Upper lobe of right lung (tissue), 1 donor: ENCODE measurements around the gene EFCAB13. TPM values are rescaled to one million over a fixed set of nuclear protein-coding genes. Genes with fewer than 3 reads are reported as not detected.

ENCODE experiments used
- ATAC-seq: fragments of 200-7000 bp; cut with Tn5 transposase; one replicate; pipeline ENCODE4 v1.9.1; 2020; ENCODE audit warnings: mild to moderate bottlenecking, moderate library complexity
- DNase-seq: peaks from one replicate; pipeline ENCODE4 v3.0.0-alpha.2; 2020
- H3K27ac ChIP-seq: fragments of 200-600 bp; one replicate; pipeline ENCODE4 v1.8.0; 2022
- H3K27me3 ChIP-seq: fragments of 200-600 bp; one replicate; pipeline ENCODE4 v1.8.0; 2022; ENCODE audit warnings: mild to moderate bottlenecking
- H3K36me3 ChIP-seq: fragments of 200-600 bp; one replicate; pipeline ENCODE4 v1.8.0; 2022
- H3K4me1 ChIP-seq: fragments of 200-600 bp; one replicate; pipeline ENCODE4 v1.8.0; 2022
- H3K4me3 ChIP-seq: fragments of 200-600 bp; one replicate; pipeline ENCODE4 v1.8.0; 2022; ENCODE audit warnings: mild to moderate bottlenecking
- H3K9me3 ChIP-seq: fragments of 200-600 bp; one replicate; pipeline ENCODE4 v1.8.0; 2022
- intact Hi-C: fragments of 100-400 bp; cut with DNase I; formaldehyde crosslinking; loops from one replicate; pipeline ENCODE4 v1.11.0; 2022
- total RNA-seq: library from RNA; stranded (reverse); fragmentation: NEBNext Ultra II Directional; extraction: Animal tissue kit (Norgen Biotek cat#: 25700); gene quantifications from one replicate; pipeline ENCODE4 v1.2.1, GENCODE V29; 2021
- TF ChIP-seq, protein P1 (sequence below): fragments of 200-600 bp; IDR thresholded peaks from one replicate; pipeline ENCODE4 v1.8.0; 2022; ENCODE audit warnings: antibody characterized with exemption
- donor health status: DM: no; HTN: yes; CAD: no; lungs with severe emphysema.

The EFCAB13 gene
- total RNA-seq, 1 donor from 2014 or later: 11.8 TPM

DNA sequence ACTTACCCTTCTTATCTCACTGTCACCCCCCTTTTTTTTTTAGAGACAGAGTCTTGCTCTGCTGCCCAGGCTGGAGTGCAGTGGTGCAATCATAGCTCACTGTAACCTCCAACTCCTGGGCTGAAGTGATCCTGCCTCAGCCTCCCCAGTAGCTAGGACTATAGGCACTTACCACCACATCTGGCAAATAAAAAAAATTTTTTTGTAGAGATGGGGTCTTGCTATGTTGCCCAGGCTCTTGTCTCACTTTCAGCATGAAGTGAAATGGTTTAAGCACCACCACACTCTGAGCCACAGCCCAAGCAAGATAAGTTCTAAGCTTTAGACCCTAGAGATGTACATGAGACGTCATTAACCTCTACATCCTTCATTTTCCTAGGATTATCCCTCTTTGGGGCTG is 34.5 kb upstream of the EFCAB13 start:
- no peak for ATAC-seq
- Histone ChIP-seq H3K36me3 (no peaks in the 10 kb centered on the region), H3K9me3 (no peaks in the 10 kb centered on the region), H3K4me3 (no peak overlapping the region), H3K27me3 (no peaks in the 10 kb centered on the region), H3K27ac (no peak overlapping the region), H3K4me1 (no peaks in the 10 kb centered on the region)
- intact Hi-C loops: no loop called here
- DNase-seq: no peak
- TF ChIP-seq, protein P1, sequence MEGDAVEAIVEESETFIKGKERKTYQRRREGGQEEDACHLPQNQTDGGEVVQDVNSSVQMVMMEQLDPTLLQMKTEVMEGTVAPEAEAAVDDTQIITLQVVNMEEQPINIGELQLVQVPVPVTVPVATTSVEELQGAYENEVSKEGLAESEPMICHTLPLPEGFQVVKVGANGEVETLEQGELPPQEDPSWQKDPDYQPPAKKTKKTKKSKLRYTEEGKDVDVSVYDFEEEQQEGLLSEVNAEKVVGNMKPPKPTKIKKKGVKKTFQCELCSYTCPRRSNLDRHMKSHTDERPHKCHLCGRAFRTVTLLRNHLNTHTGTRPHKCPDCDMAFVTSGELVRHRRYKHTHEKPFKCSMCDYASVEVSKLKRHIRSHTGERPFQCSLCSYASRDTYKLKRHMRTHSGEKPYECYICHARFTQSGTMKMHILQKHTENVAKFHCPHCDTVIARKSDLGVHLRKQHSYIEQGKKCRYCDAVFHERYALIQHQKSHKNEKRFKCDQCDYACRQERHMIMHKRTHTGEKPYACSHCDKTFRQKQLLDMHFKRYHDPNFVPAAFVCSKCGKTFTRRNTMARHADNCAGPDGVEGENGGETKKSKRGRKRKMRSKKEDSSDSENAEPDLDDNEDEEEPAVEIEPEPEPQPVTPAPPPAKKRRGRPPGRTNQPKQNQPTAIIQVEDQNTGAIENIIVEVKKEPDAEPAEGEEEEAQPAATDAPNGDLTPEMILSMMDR: no peak

DNA sequence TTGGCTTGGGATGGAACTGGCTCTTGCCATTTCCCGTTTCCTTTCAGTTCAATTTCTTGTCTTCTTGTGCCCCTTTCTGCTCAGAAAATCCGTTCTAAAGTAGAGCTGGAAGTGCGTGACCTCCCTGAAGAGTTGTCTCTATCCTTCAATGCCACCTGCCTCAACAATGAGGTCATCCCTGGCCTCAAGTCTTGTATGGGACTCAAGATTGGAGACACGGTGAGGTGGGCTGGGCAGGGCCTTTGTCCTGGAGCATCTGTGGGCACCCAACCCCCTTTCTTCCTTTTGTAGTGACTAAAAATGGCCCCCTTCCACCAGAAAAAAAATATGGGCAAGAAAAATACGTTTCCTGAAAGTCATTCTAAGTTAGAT is 32.9 kb upstream of the EFCAB13 start:
- H3K9me3 ChIP-seq: no peaks in the 10 kb centered on the region
- DNase-seq (no peak), ATAC-seq (no peak)
- H3K27me3 ChIP-seq: no peaks in the 10 kb centered on the region
- intact Hi-C loops: no loop called here
- H3K36me3 ChIP-seq: no peaks in the 10 kb centered on the region
- H3K4me1 ChIP-seq: no peaks in the 10 kb centered on the region
- no peak overlapping the region for H3K4me3 ChIP-seq
- TF ChIP-seq, protein P1: no peak
- no peak overlapping the region for H3K27ac ChIP-seq

DNA sequence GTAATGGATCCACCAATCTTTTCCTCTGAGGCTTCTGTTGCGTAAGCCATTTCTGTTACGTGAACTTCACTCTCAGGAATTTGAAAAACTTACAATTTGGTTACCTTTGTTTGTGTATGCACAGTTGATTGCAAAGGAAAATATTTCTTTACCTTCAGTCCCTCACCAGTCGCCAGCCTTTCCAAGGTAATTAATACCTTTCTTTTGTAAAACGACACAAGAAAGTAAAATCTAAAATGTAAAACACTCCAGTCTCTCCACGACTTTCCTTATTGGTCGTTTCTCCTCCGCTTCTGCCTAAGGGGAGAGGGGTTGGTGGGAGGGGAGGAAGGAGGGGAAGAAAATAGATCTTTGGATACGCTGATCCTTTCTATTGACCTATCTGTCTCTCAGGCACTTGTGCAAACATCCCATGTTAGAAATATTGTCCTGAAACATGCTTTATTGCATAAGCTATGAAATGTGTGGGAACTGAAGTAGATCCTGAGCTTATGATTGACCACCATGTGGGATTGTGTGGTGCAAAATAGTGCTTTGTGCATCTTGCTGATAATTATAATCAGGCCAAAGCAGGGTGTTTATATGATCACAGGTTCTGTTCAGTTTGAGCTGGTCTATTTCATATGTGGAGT is 32.4 kb upstream of the EFCAB13 start:
- H3K36me3 ChIP-seq: no peaks in the 10 kb centered on the region
- intact Hi-C loops: no loop called here
- H3K27ac ChIP-seq: no peak overlapping the region
- TF ChIP-seq, protein P1: no peak
- H3K27me3 ChIP-seq: no peaks in the 10 kb centered on the region
- no peaks in the 10 kb centered on the region for H3K9me3 ChIP-seq
- no peak for ATAC-seq
- H3K4me1 ChIP-seq: no peaks in the 10 kb centered on the region
- no peak for DNase-seq
- no peak overlapping the region for H3K4me3 ChIP-seq

DNA sequence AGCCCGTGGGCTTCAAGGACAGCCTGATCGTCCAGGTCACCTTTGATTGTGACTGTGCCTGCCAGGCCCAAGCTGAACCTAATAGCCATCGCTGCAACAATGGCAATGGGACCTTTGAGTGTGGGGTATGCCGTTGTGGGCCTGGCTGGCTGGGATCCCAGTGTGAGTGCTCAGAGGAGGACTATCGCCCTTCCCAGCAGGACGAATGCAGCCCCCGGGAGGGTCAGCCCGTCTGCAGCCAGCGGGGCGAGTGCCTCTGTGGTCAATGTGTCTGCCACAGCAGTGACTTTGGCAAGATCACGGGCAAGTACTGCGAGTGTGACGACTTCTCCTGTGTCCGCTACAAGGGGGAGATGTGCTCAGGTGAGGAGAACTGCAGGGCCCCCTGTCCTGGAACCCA is 31.5 kb upstream of the EFCAB13 start:
- H3K4me3 ChIP-seq: no peak overlapping the region

DNA sequence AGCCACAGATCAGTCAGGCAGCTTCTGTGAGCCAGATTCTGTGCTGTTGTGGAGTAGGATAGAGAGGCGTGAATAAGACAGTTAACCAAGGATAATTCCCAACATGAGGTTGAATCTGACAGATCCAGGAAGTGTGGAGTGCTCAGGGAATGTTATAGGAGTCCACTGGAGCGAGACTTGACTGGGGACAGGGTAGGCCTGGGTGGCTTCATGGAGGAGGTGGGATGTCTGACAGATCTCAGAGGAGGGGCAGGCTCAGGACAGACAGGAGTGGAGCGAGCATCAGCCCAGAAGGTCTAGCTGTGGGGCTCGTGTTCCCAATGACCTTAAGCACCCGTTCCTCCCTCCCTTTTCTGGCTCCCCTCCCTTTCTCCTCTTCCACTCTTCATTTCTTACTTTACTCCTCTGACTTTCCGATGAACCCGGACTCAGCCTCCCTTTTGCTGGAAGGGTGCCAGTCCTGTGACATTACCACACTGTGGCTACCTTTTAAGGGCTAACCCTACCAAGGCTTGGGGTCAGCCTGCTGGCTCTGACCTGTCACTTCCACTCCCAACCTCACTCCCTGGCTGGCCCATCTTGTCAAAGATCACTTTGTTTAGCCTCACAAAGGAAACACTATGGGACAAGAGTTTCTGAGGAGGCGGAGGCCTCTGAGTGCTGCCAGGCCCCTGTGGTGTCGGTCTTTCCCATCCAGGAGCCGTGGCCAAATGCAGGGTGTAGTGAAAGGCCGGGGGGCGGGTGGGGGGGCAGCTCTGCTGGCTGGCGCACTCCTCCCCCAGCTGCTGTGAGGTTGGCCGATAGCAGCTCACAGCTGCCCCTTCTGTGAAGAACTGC is 28.5 kb upstream of the EFCAB13 start:
- no peak for ATAC-seq
- no peaks in the 10 kb centered on the region for H3K4me1 ChIP-seq
- H3K36me3 ChIP-seq: no peaks in the 10 kb centered on the region
- no peaks in the 10 kb centered on the region for H3K9me3 ChIP-seq
- no peaks in the 10 kb centered on the region for H3K27me3 ChIP-seq
- no peak overlapping the region for H3K4me3 ChIP-seq
- no peak overlapping the region for H3K27ac ChIP-seq
- TF ChIP-seq, protein P1: no peak
- intact Hi-C loops: no loop called here
- DNase-seq: no peak

More for the DNA sequence above, 31.5 kb upstream of the EFCAB13 start:
- no peak for ATAC-seq
- Histone ChIP-seq H3K27ac (no peak overlapping the region), H3K9me3 (no peaks in the 10 kb centered on the region), H3K27me3 (no peaks in the 10 kb centered on the region), H3K4me1 (no peaks in the 10 kb centered on the region), H3K36me3 (no peaks in the 10 kb centered on the region)
- DNase-seq: no peak
- intact Hi-C loops: no loop called here
- TF ChIP-seq, protein P1: no peak
